Mesenchymal stem cell (in vitro differentiated cells and primary cell): ENCODE data around the gene LRRN4CL.

Experiments
- DNase-seq: peaks from one replicate; pipeline ENCODE4 v3.0.0-alpha.2; 2013
- H2AFZ ChIP-seq: one replicate; pipeline ENCODE4 v1.6.1; 2013; ENCODE audit warnings: low read depth, mild to moderate bottlenecking, control low read depth, inconsistent platforms, low read length, moderate library complexity
- H2AK5ac ChIP-seq: 2 replicates; pipeline ENCODE4 v1.6.1; 2013; ENCODE audit warnings: low read length, moderate library complexity, mild to moderate bottlenecking, inconsistent platforms; ENCODE audit not compliant: severe bottlenecking
- H2BK120ac ChIP-seq: one replicate; pipeline ENCODE4 v1.6.1; 2013; ENCODE audit warnings: low read depth, mild to moderate bottlenecking, inconsistent platforms, low read length, moderate library complexity
- H2BK12ac ChIP-seq, 2 experiments: one replicate each; pipeline ENCODE4 v1.6.1; 2013; ENCODE audit warnings: inconsistent platforms in 2 of 2, low read length in 2 of 2, mild to moderate bottlenecking in 2 of 2, moderate library complexity in 2 of 2, control low read depth in 1 of 2
- H2BK15ac ChIP-seq: one replicate; pipeline ENCODE4 v1.6.1; 2013; ENCODE audit warnings: mild to moderate bottlenecking, low read depth, inconsistent platforms; ENCODE audit not compliant: poor library complexity, severe bottlenecking
- H2BK5ac ChIP-seq: 2 replicates; pipeline ENCODE4 v1.6.1; 2013; ENCODE audit warnings: low read depth, mild to moderate bottlenecking, low read length, control low read depth, inconsistent platforms; ENCODE audit not compliant: poor library complexity, severe bottlenecking
- H3K14ac ChIP-seq, 2 experiments: one replicate each; pipeline ENCODE4 v1.6.1; 2013; ENCODE audit warnings: inconsistent platforms in 2 of 2, low read length in 2 of 2, control low read depth in 1 of 2, mild to moderate bottlenecking in 1 of 2, moderate library complexity in 1 of 2
- H3K18ac ChIP-seq, 2 experiments: one replicate each; pipeline ENCODE4 v1.6.1; 2013; ENCODE audit warnings: inconsistent platforms in 2 of 2, low read length in 2 of 2, control low read depth in 1 of 2, low read depth in 1 of 2, mild to moderate bottlenecking in 1 of 2
- H3K23ac ChIP-seq, 2 experiments: one replicate each; pipeline ENCODE4 v1.6.1; 2013; ENCODE audit warnings: inconsistent platforms in 2 of 2, low read length in 2 of 2, mild to moderate bottlenecking in 2 of 2, moderate library complexity in 2 of 2, control low read depth in 1 of 2
- H3K27ac ChIP-seq: 2 replicates; pipeline ENCODE4 v1.5.1; 2013; ENCODE audit warnings: mild to moderate bottlenecking, moderate library complexity, low read length, control low read depth, inconsistent platforms; ENCODE audit not compliant: poor library complexity, severe bottlenecking
- H3K27me3 ChIP-seq, 2 experiments: 2 replicates each; pipeline versions ENCODE4 v1.6.1 to v1.7.0; 2013; ENCODE audit warnings: low read length in 2 of 2, mild to moderate bottlenecking in 2 of 2, moderate library complexity in 2 of 2, control low read depth in 1 of 2, inconsistent platforms in 1 of 2; ENCODE audit not compliant: control insufficient read depth in 1 of 2, insufficient read depth in 1 of 2
- H3K36me3 ChIP-seq, 2 experiments: 2 replicates each; pipeline versions ENCODE4 v1.6.1 to v1.7.0; 2013; ENCODE audit warnings: low read length in 2 of 2, control low read depth in 1 of 2, inconsistent platforms in 1 of 2, low read depth in 1 of 2, mild to moderate bottlenecking in 1 of 2; ENCODE audit not compliant: insufficient read depth in 2 of 2, control insufficient read depth in 1 of 2
- H3K4ac ChIP-seq, 2 experiments: one replicate each; pipeline ENCODE4 v1.6.1; 2013; ENCODE audit warnings: inconsistent platforms in 2 of 2, low read length in 2 of 2, mild to moderate bottlenecking in 2 of 2, moderate library complexity in 2 of 2, control low read depth in 1 of 2, low read depth in 1 of 2
- H3K4me1 ChIP-seq: 2 replicates; pipeline ENCODE4 v1.6.1; 2013; ENCODE audit warnings: low read depth, low read length, control low read depth; ENCODE audit not compliant: control insufficient read depth, insufficient read depth
- H3K4me2 ChIP-seq: 2 replicates; pipeline ENCODE4 v1.6.1; 2013; ENCODE audit warnings: low read length, mild to moderate bottlenecking, inconsistent platforms; ENCODE audit not compliant: poor library complexity, severe bottlenecking
- H3K4me3 ChIP-seq, 2 experiments: 2 replicates each; pipeline versions ENCODE4 v1.5.1 to v1.7.0; 2013; ENCODE audit warnings: low read length in 2 of 2, mild to moderate bottlenecking in 2 of 2, control low read depth in 1 of 2, low read depth in 1 of 2; ENCODE audit not compliant: insufficient read depth in 1 of 2
- H3K79me1 ChIP-seq: replicated peaks from 2 replicates; pipeline ENCODE4 v1.6.1; 2013; ENCODE audit warnings: mild to moderate bottlenecking, control low read depth, low read length, inconsistent platforms; ENCODE audit not compliant: poor library complexity, severe bottlenecking
- H3K9ac ChIP-seq: 2 replicates; pipeline ENCODE4 v1.7.0; 2013; ENCODE audit warnings: mild to moderate bottlenecking, low read length, moderate library complexity
- H3K9me3 ChIP-seq: 2 replicates; pipeline ENCODE4 v1.7.0; 2013; ENCODE audit warnings: mild to moderate bottlenecking, low read length; ENCODE audit not compliant: control insufficient read depth
- H4K8ac ChIP-seq: one replicate; pipeline ENCODE4 v1.6.1; 2013; ENCODE audit warnings: inconsistent platforms, mild to moderate bottlenecking, low read length, moderate library complexity
- H4K91ac ChIP-seq: one replicate; pipeline ENCODE4 v1.6.1; 2013; ENCODE audit warnings: mild to moderate bottlenecking, low read length, inconsistent platforms
- WGBS: methylation state at CpG from one replicate; pipeline ENCODE4 v1.1.7; 2013; ENCODE audit warnings: mixed read lengths; 5-methylcytosine and 5-hydroxymethylcytosine counted together

Gene LRRN4CL

DNA sequence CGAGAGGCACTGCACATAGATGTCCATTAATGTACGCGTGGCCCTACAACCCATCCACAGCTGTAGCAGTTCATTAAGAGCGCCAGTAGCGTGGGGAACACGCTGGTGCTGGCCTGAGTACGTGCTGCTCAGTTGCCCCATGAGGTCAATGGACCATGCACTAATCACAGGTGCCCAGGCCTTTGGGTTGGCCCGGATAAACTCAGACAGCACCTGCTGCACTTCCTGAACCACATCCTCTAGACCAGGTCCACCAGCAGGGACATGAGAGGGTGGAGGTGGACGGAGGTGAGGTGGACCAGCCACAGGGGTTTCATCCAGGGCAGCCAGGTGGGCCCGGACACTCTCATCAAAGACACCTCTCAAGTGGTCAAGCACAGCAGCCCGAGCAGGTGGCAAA is 39.8 kb downstream of the LRRN4CL start:
- Histone ChIP-seq H4K91ac (no peak overlapping the region), H3K27me3 (no peaks in the 10 kb centered on the region), H3K18ac (no peak overlapping the region), H3K4me1 (peaks cover 16% of the 10 kb centered on the region), H3K9me3 (no peaks in the 10 kb centered on the region), H3K4ac (no peak overlapping the region), H3K14ac (no peak overlapping the region), H2BK120ac (no peak overlapping the region), H3K79me1 (peaks cover 24% of the 10 kb centered on the region), H3K23ac (no peak overlapping the region), H3K9ac (no peak overlapping the region), H2BK5ac (no peak overlapping the region), H3K4me2 (no peak overlapping the region), H3K4me3 (no peak overlapping the region), H2AK5ac (no peak overlapping the region), H2AFZ (no peak overlapping the region), H2BK12ac (no peak overlapping the region), H3K27ac (no peak overlapping the region), H3K36me3 (peaks cover 32% of the 10 kb centered on the region in 2 experiments), H2BK15ac (no peak overlapping the region), H4K8ac (no peak overlapping the region)
- WGBS = 99% methylated on average over 11 of the region's 11 CpGs
- DNase-seq = no peak

DNA sequence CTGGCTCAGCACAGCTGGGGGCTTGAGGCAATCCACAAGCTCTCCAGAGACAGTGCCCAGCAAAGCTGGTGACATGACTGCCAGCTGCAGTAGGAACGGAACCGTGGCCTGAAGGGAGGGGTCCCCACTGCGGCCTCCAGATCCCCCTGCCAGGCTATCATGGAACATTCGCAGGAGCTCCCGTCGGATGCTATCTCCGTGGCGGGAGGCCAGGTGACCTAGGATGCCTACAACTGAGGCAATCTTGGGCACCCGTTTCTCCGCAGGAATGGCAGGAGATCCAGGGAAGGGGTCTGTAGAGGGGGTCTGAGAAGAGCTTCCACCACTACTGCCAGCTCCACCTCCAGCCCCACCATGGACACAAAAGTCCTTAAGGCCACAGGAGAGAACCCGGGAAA is 40.4 kb downstream of the LRRN4CL start:
- Histone ChIP-seq H3K27me3 (no peaks in the 10 kb centered on the region), H3K36me3 (peaks cover 37% of the 10 kb centered on the region in 2 experiments), H2BK15ac (no peak overlapping the region), H2BK12ac (no peak overlapping the region), H4K91ac (no peak overlapping the region), H4K8ac (no peak overlapping the region), H3K14ac (no peak overlapping the region), H3K79me1 (peaks cover 24% of the 10 kb centered on the region), H3K23ac (no peak overlapping the region), H3K4me2 (no peak overlapping the region), H3K4ac (no peak overlapping the region), H3K9ac (no peak overlapping the region), H2AK5ac (no peak overlapping the region), H3K9me3 (no peaks in the 10 kb centered on the region), H2BK5ac (no peak overlapping the region), H3K4me3 (no peak overlapping the region), H2AFZ (no peak overlapping the region), H3K27ac (no peak overlapping the region), H2BK120ac (no peak overlapping the region), H3K18ac (no peak overlapping the region), H3K4me1 (peaks cover 16% of the 10 kb centered on the region)
- DNase-seq = no peak
- WGBS = 94% methylated on average over 9 of the region's 11 CpGs

DNA sequence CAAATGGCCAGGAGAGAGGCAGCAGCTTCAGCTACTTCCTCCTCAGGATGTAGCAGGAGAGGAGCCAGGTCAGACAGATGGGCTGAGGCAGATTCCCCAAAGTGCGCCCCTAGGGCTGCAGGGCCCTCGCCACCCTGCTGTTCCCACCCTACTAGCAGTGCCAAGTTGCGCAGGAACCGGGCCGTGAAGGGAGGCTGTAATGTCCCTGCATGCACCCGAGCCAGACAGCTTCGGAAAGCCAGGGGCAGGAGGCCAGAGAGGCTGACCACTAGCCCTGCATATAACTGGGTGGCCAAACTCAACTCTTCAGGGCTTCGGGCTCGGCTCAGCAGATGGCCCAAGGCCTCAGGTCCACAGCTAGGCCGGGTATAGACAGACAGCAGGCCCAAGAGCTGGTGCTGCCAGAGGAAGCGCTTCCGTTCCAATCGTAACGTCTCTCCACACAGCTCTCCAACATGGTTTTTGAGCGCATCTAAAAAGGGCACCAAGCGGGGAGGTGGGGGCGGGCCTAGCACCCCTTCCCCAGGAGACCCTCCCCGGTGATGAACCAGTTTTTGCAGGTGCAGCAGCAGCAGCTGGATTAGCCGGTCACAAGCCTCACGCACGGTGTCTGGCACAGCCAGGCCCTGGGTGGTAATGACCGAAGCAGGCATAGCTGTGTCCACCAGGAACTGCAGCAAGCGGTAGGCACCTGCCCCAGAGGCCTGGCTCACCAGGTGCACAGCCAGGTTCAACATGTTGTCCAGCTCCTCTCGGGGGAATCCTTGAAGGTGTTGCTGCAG is 41.0 kb downstream of the LRRN4CL start:
- Histone ChIP-seq H3K4me3 (no peak overlapping the region), H3K18ac (no peak overlapping the region), H3K9me3 (no peaks in the 10 kb centered on the region), H3K4ac (no peak overlapping the region), H2BK5ac (no peak overlapping the region), H4K8ac (no peak overlapping the region), H3K27ac (no peak overlapping the region), H3K4me2 (no peak overlapping the region), H4K91ac (no peak overlapping the region), H3K14ac (no peak overlapping the region), H2AFZ (no peak overlapping the region), H2BK120ac (no peak overlapping the region), H3K79me1 (peaks cover 24% of the 10 kb centered on the region), H2BK15ac (peak overlapping the region; percentile 56), H2AK5ac (no peak overlapping the region), H3K27me3 (no peaks in the 10 kb centered on the region), H3K4me1 (peaks cover 14% of the 10 kb centered on the region), H3K23ac (no peak overlapping the region), H3K9ac (peak overlapping the region; percentile 65), H2BK12ac (no peak overlapping the region), H3K36me3 (peaks cover 43% of the 10 kb centered on the region in 2 experiments)
- WGBS = 96% methylated on average over 24 of the region's 24 CpGs
- DNase-seq = no peak

DNA sequence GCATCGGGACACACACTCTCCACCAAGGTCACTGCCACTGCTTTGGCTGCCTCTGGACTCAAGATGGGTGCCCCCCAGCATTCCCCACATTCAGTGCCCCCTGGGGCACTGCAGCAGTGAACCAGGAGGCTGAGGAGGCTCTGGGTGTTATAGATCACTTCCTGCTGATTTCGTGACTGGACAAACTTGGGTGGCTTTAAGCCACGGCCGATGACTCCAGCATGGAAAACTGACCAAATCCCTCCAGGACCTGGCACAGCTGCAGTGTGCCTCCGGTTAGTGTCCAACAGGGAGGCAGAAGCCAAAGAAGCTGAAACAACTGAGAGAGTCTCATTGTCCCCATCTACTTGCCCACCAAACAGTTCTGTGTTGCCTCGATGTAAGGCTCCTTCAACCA is 41.7 kb downstream of the LRRN4CL start:
- no peak overlapping the region for H3K23ac ChIP-seq
- peak overlapping the region; percentile 56 for H2BK15ac ChIP-seq
- H2AFZ ChIP-seq = no peak overlapping the region
- H2BK5ac ChIP-seq = no peak overlapping the region
- H3K9me3 ChIP-seq = no peaks in the 10 kb centered on the region
- no peaks in the 10 kb centered on the region for H3K27me3 ChIP-seq
- no peak overlapping the region for H3K14ac ChIP-seq
- no peak overlapping the region for H3K4ac ChIP-seq
- H4K8ac ChIP-seq = no peak overlapping the region
- no peak overlapping the region for H3K18ac ChIP-seq
- no peak overlapping the region for H3K4me2 ChIP-seq
- H2BK120ac ChIP-seq = no peak overlapping the region
- peak overlapping the region; percentile 65 for H3K9ac ChIP-seq
- no peak overlapping the region for H2BK12ac ChIP-seq
- peaks cover 45 to 49% of the 10 kb centered on the region in 2 experiments for H3K36me3 ChIP-seq
- no peak overlapping the region for H4K91ac ChIP-seq
- H3K27ac ChIP-seq = no peak overlapping the region
- DNase-seq = no peak
- H2AK5ac ChIP-seq = no peak overlapping the region
- H3K4me1 ChIP-seq = peaks cover 14% of the 10 kb centered on the region
- WGBS = 92% methylated on average over 6 of the region's 6 CpGs
- peaks cover 21% of the 10 kb centered on the region for H3K79me1 ChIP-seq
- H3K4me3 ChIP-seq = no peak overlapping the region
